Measurements from ENCODE around the gene CEACAM16. TPM values are rescaled to one million over a fixed set of nuclear protein-coding genes. Genes with fewer than 3 reads are reported as not detected.
A peak's percentile ranks its signal among the peaks of the same experiment; 100 is the strongest.

Gene CEACAM16
- total RNA-seq, 1 donor from 2014 or later: not detected

DNA sequence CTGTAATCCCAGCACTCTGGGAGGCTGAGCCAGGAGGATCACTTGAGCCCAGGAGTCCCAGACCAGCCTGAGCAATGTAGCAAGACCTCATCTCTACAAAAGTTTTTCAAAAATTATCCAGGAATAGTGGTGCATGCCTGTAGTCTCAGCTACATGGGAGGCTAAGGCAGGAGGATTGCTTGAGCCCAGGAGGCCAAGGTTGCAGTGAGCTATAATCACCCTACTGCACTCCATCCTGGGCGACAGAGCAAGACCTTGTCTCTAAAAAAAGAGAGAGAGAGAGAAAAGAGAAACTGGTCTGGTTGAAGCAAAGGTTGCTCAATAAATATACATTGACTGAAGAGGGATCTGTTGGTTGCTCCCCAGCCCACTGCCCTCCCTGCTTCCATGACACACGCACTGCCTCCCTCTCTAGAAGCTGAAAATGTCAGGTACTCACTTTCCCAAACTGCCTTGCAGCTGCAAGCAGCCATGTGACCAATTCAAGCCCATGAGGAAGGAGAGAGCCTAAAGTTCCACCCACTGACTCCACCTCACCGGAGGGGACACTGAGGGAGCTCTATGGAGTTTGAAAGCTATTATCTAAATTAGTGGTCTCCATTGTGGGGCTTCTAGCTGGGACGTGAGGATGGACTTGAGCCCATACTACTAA is 14.0 kb downstream of the CEACAM16 start:
- no peaks in the 10 kb centered on the region for H3K27me3 ChIP-seq
- no peaks in the 10 kb centered on the region for H3K36me3 ChIP-seq
- no peak for TF ChIP-seq POLR2AphosphoS5 (IDR thresholded peaks at IDR 0.05; ENCODE audit: insufficient read depth in 1 of 2, low read depth in 1 of 2)
- no peak for TF ChIP-seq POLR2A (IDR thresholded peaks at IDR 0.05)
- TF ChIP-seq CTCF (IDR thresholded peaks at IDR 0.05): no peak
- H3K27ac ChIP-seq: no peak overlapping the region
- no peak overlapping the region for H3K4me3 ChIP-seq
- no peaks in the 10 kb centered on the region for H3K9me3 ChIP-seq
- DNase-seq (ENCODE audit: extremely low spot score in 2 of 2): no peak
- intact Hi-C loops (cut with DNase I): no loop called here
- peaks cover 7% of the 10 kb centered on the region for H3K4me1 ChIP-seq

GRCh38 chr19:44714597-44715169 is 15.7 kb downstream of the CEACAM16 start:
- peaks cover 22% of the 10 kb centered on the region for H3K4me1 ChIP-seq
- H3K27ac ChIP-seq: no peak overlapping the region
- TF ChIP-seq POLR2A (IDR thresholded peaks at IDR 0.05) (no peak), POLR2AphosphoS5 (IDR thresholded peaks at IDR 0.05; ENCODE audit: insufficient read depth in 1 of 2, low read depth in 1 of 2) (no peak), CTCF (IDR thresholded peaks at IDR 0.05) (no peak)
- H3K4me3 ChIP-seq: no peak overlapping the region
- intact Hi-C loops (cut with DNase I): no loop called here
- no peaks in the 10 kb centered on the region for H3K27me3 ChIP-seq
- DNase-seq (ENCODE audit: extremely low spot score in 2 of 2): no peak
- H3K36me3 ChIP-seq: no peaks in the 10 kb centered on the region
- no peaks in the 10 kb centered on the region for H3K9me3 ChIP-seq

- no peak for DNase-seq (ENCODE audit: extremely low spot score in 2 of 2)
- no peaks in the 10 kb centered on the region for H3K27me3 ChIP-seq
- H3K4me1 ChIP-seq: peaks cover 22% of the 10 kb centered on the region
- H3K36me3 ChIP-seq: no peaks in the 10 kb centered on the region
- intact Hi-C loops (cut with DNase I): no loop called here
- H3K4me3 ChIP-seq: no peak overlapping the region
- H3K9me3 ChIP-seq: no peaks in the 10 kb centered on the region
- H3K27ac ChIP-seq: peak overlapping the region; percentile 75
- TF ChIP-seq CTCF (IDR thresholded peaks at IDR 0.05) (no peak), POLR2AphosphoS5 (IDR thresholded peaks at IDR 0.05; ENCODE audit: insufficient read depth in 1 of 2, low read depth in 1 of 2) (no peak), POLR2A (IDR thresholded peaks at IDR 0.05) (no peak)
Observed at GRCh38 chr19:44717603-44718002, 18.7 kb downstream of the CEACAM16 start.

GRCh38 chr19:44718441-44719261 is 19.7 kb downstream of the CEACAM16 start:
- intact Hi-C loops (cut with DNase I): no loop called here
- H3K27me3 ChIP-seq: no peaks in the 10 kb centered on the region
- no peaks in the 10 kb centered on the region for H3K9me3 ChIP-seq
- TF ChIP-seq POLR2AphosphoS5 (IDR thresholded peaks at IDR 0.05; ENCODE audit: insufficient read depth in 1 of 2, low read depth in 1 of 2) (peak; percentile 51 to 59), CTCF (IDR thresholded peaks at IDR 0.05) (no peak)
- H3K27ac ChIP-seq: peak overlapping the region; percentile 75
- peaks cover 22% of the 10 kb centered on the region for H3K4me1 ChIP-seq
- no peaks in the 10 kb centered on the region for H3K36me3 ChIP-seq
- H3K4me3 ChIP-seq: peak overlapping the region; percentile 20 to 30
- no peak for DNase-seq (ENCODE audit: extremely low spot score in 2 of 2)

Measured in vagina (tissue), 2 donors.